Ovary (tissue), 9 donors: ENCODE results near the gene CDADC1. TPM values are rescaled to one million over a fixed set of nuclear protein-coding genes. Genes with fewer than 3 reads are reported as not detected.
A peak's percentile ranks its signal among the peaks of the same experiment; 100 is the strongest.

Experiments
- DNase-seq, 5 donors: peaks; one replicate each; pipeline ENCODE4 v3.0.0-alpha.2; 2019 to 2020
- H3K27ac ChIP-seq, 2 donors: fragments of 200-600 bp; one replicate each; pipeline versions ENCODE4 v1.5.1 to v1.8.0; 2019 to 2022
- H3K27me3 ChIP-seq: fragments of 200-600 bp; one replicate; pipeline ENCODE4 v1.8.0; 2022
- H3K36me3 ChIP-seq: fragments of 200-600 bp; sonication (generic); one replicate; pipeline ENCODE4 v1.5.1; 2019
- H3K4me1 ChIP-seq: one replicate; pipeline ENCODE4 v1.8.1; 2013; ENCODE audit warnings: mild to moderate bottlenecking, moderate library complexity; ENCODE audit not compliant: insufficient read depth
- H3K4me3 ChIP-seq: fragments of 200-600 bp; sonication (generic); one replicate; pipeline ENCODE4 v1.5.1; 2017
- H3K9me3 ChIP-seq, 2 donors: fragments of 200-600 bp in 1 of 2; sonication (generic) in 1 of 2; one replicate each; pipeline versions ENCODE4 v1.5.1 to v1.8.1; 2013 to 2019; ENCODE audit warnings: mild to moderate bottlenecking in 1 of 2, moderate library complexity in 1 of 2
- CTCF ChIP-seq, 3 donors: fragments of 450-650 bp in 2 of 3; fragments of 200-600 bp in 1 of 3; IDR thresholded peaks; one replicate each; pipeline versions ENCODE4 v1.5.1 to v1.8.0; 2016 to 2022; ENCODE audit warnings: antibody characterized with exemption in 3 of 3, mild to moderate bottlenecking in 1 of 3
- EP300 ChIP-seq: sonication (generic); formaldehyde crosslinking; IDR thresholded peaks from one replicate; pipeline ENCODE4 v1.6.1; 2017; ENCODE audit warnings: antibody characterized with exemption
- POLR2A ChIP-seq: fragments of 450-650 bp; IDR thresholded peaks from one replicate; pipeline ENCODE4 v1.6.1; 2017; ENCODE audit warnings: antibody characterized with exemption, mild to moderate bottlenecking, moderate library complexity
- WGBS, 3 donors: extraction: QIAGEN DNeasy Blood & Tissue Kit in 1 of 3; methylation state at CpG; one replicate each; pipeline versions ENCODE4 v1.1.5 to v1.1.7; 2013 to 2017; 5-methylcytosine and 5-hydroxymethylcytosine counted together
- intact Hi-C, 4 donors: fragments of 100-400 bp; cut with DNase I; formaldehyde crosslinking; loops; one replicate each; pipeline versions ENCODE4 v1.11.0 to v1.15.1; 2022 to 2023
- polyA plus RNA-seq, 2 donors: library from polyadenylated mRNA; stranded (reverse); fragments of 200-250 nt in 1 of 2; fragments of 350-450 nt in 1 of 2; fragmentation: Illumina TruSeq in 1 of 2; extraction: RNeasy Lipid Tissue Mini Kit (QIAGEN cat#74804) in 1 of 2; gene quantifications; one replicate each; pipeline ENCODE4 v1.2.3, GENCODE V29; 2013 to 2014
- total RNA-seq, 7 donors: library from RNA; depleted of rRNA in 2 of 7; stranded (reverse); fragments of >200 nt in 2 of 7; fragmentation: NEBNext Ultra II Directional in 3 of 7; extraction: Animal tissue kit (Norgen Biotek cat#: 25700) in 3 of 7; gene quantifications; one replicate each; pipeline versions ENCODE4 v1.1.0 to v1.2.4, GENCODE V29; 2016 to 2023
- donor health status: DM: no; HTN: no; CAD: no; lungs with moderate emphysema.
- donor health status: DM: no; HTN: no; CAD: no.
- donor health status: Bipolar disorder and iron deficiency.
- donor health status: DM: yes; HTN: yes; CAD: no.
- donor health status: DM: no; HTN: no; CAD: no.
- donor health status: DM: yes; HTN: yes; CAD: no.

The CDADC1 gene
- total and polyA plus RNA-seq, 9 donors: 7.5 to 17.9 (median 13.0) TPM

GRCh38 chr13:49298416-49298815 is 50.7 kb downstream of the CDADC1 start:
- intact Hi-C loops: no loop called here

GRCh38 chr13:49298903-49299605 is 51.3 kb downstream of the CDADC1 start:
- H3K27me3 ChIP-seq: no peaks in the 10 kb centered on the region
- no peaks in the 10 kb centered on the region for H3K9me3 ChIP-seq
- 82 to 85% (median 83%) methylated on average over 7 of the region's 7 CpGs for WGBS, 3 donors
- peak overlapping the region in 1 of 2 donors; percentile 3 for H3K27ac ChIP-seq
- peaks cover 9% of the 10 kb centered on the region for H3K4me1 ChIP-seq
- TF ChIP-seq EP300 (no peak), CTCF (IDR thresholded peaks at IDR 0.05) (no peak), POLR2A (no peak)
- DNase-seq: no peak
- no peaks in the 10 kb centered on the region for H3K36me3 ChIP-seq
- intact Hi-C loops: no loop called here
- no peak overlapping the region for H3K4me3 ChIP-seq

More at GRCh38 chr13:49298416-49298815, 50.7 kb downstream of the CDADC1 start:
- H3K4me3 ChIP-seq: no peak overlapping the region
- no peak for TF ChIP-seq EP300
- TF ChIP-seq POLR2A: no peak
- TF ChIP-seq CTCF (IDR thresholded peaks at IDR 0.05): no peak
- DNase-seq: no peak
- H3K27me3 ChIP-seq: no peaks in the 10 kb centered on the region
- no peaks in the 10 kb centered on the region for H3K36me3 ChIP-seq
- no peaks in the 10 kb centered on the region for H3K9me3 ChIP-seq
- H3K27ac ChIP-seq: no peak overlapping the region
- H3K4me1 ChIP-seq: peaks cover 6% of the 10 kb centered on the region

- Histone ChIP-seq H3K27me3 (no peaks in the 10 kb centered on the region), H3K9me3 (no peaks in the 10 kb centered on the region), H3K27ac (peak overlapping the region in 1 of 2 donors; percentile 46), H3K4me1 (peaks cover 6% of the 10 kb centered on the region), H3K4me3 (no peak overlapping the region), H3K36me3 (no peaks in the 10 kb centered on the region)
- WGBS, 3 donors: 43 to 51% (median 50%) methylated on average over 5 of the region's 5 CpGs
- TF ChIP-seq POLR2A: no peak
- no peak for TF ChIP-seq EP300
- no peak for TF ChIP-seq CTCF (IDR thresholded peaks at IDR 0.05)
- no peak for DNase-seq
- intact Hi-C loops: loop anchor here (2.0 to 10.0 kb wide), 5 partner anchors 137 to 307 kb away; partner anchors contain the start of gene RCBTB1 (in 1 of the 4)
These were observed 52.6 kb downstream of the CDADC1 start for GRCh38 chr13:49300276-49300675.

GRCh38 chr13:49300739-49301589 is 53.2 kb downstream of the CDADC1 start:
- TF ChIP-seq EP300 (no peak), CTCF (IDR thresholded peaks at IDR 0.05) (peak; percentile 78 to 92 (median 91)), POLR2A (no peak)
- Histone ChIP-seq H3K27me3 (no peaks in the 10 kb centered on the region), H3K36me3 (no peaks in the 10 kb centered on the region), H3K4me3 (peak overlapping the region; percentile 3), H3K4me1 (peaks cover 6% of the 10 kb centered on the region), H3K27ac (peak overlapping the region in 1 of 2 donors; percentile 46), H3K9me3 (no peaks in the 10 kb centered on the region)
- 34 to 35% (median 35%) methylated on average over 20 of the region's 20 CpGs for WGBS, 3 donors
- peak in 4 of 5 donors; percentile 54 to 70 (median 60) for DNase-seq
- intact Hi-C loops: loop anchor here (2.0 to 10.0 kb wide), 5 partner anchors 136 to 306 kb away; partner anchors contain the start of gene RCBTB1 (in 1 of the 4)
